Heart right ventricle (tissue), 16 donors: Measurements from ENCODE around the gene S100A10. TPM values are rescaled to one million over a fixed set of nuclear protein-coding genes. Genes with fewer than 3 reads are reported as not detected.

Experiments
- ATAC-seq, 8 donors: fragments of 200-7000 bp; cut with Tn5 transposase; one replicate each; pipeline ENCODE4 v1.9.1; 2020; ENCODE audit warnings: mild to moderate bottlenecking in 8 of 8, moderate library complexity in 8 of 8, moderate number of reproducible peaks in 1 of 8
- DNase-seq, 2 donors: peaks; one replicate each; pipeline ENCODE4 v3.0.0-alpha.2; 2020
- H3K27ac ChIP-seq, 10 donors: fragments of 200-600 bp; sonication (generic) in 2 of 10; one replicate each; pipeline versions ENCODE4 v1.5.0 to v1.8.0; 2020 to 2022; ENCODE audit warnings: mild to moderate bottlenecking in 3 of 10
- H3K27me3 ChIP-seq, 7 donors: fragments of 200-600 bp; one replicate each; pipeline ENCODE4 v1.8.0; 2021 to 2022; ENCODE audit warnings: mild to moderate bottlenecking in 2 of 7
- H3K36me3 ChIP-seq, 9 donors: fragments of 200-600 bp; sonication (generic) in 1 of 9; one replicate each; pipeline versions ENCODE4 v1.5.0 to v1.8.0; 2020 to 2022; ENCODE audit warnings: mild to moderate bottlenecking in 2 of 9
- H3K4me1 ChIP-seq, 9 donors: fragments of 200-600 bp; sonication (generic) in 1 of 9; one replicate each; pipeline versions ENCODE4 v1.5.0 to v1.8.0; 2020 to 2022; ENCODE audit warnings: mild to moderate bottlenecking in 4 of 9
- H3K4me3 ChIP-seq, 10 donors: fragments of 200-600 bp; sonication (generic) in 2 of 10; one replicate each; pipeline versions ENCODE4 v1.5.0 to v1.8.0; 2020 to 2022; ENCODE audit warnings: mild to moderate bottlenecking in 7 of 10, moderate library complexity in 2 of 10
- H3K9me3 ChIP-seq, 11 donors: fragments of 200-600 bp in 10 of 11; sonication (generic) in 2 of 11; one replicate each; pipeline versions ENCODE4 v1.5.0 to v1.8.0; 2013 to 2022; ENCODE audit warnings: mild to moderate bottlenecking in 2 of 11, control low read depth in 1 of 11, moderate library complexity in 1 of 11
- WGBS, 2 donors: extraction: QIAGEN DNeasy Blood & Tissue Kit; methylation state at CpG; one replicate each; pipeline ENCODE4 v1.1.7; 2013; ENCODE audit warnings: inconsistent platforms in 1 of 2; 5-methylcytosine and 5-hydroxymethylcytosine counted together
- intact Hi-C, 10 donors: fragments of 100-400 bp; cut with DNase I; formaldehyde crosslinking; loops; one replicate each; pipeline versions ENCODE4 v1.11.1 to v1.14.2; 2022
- polyA plus RNA-seq, 2 donors: library from polyadenylated mRNA; stranded (reverse); fragments of 200-250 nt; gene quantifications; one replicate each; pipeline ENCODE4 v1.2.3, GENCODE V29; 2013
- total RNA-seq, 10 donors: library from RNA; stranded (reverse); fragmentation: NEBNext Ultra II Directional in 3 of 10; extraction: Animal tissue kit (Norgen Biotek cat#: 25700) in 3 of 10; gene quantifications; one replicate each; pipeline versions ENCODE4 v1.2.1 to v1.2.4, GENCODE V29; 2021 to 2023
- TF ChIP-seq, protein P1 (sequence below), 9 donors: fragments of 200-600 bp; sonication (generic) in 2 of 9; IDR thresholded peaks; one replicate each; pipeline versions ENCODE4 v1.5.0 to v1.8.0; 2021 to 2022; ENCODE audit warnings: antibody characterized with exemption in 9 of 9, mild to moderate bottlenecking in 5 of 9, moderate library complexity in 1 of 9
- donor health status: Arrhythmogenic right ventricular cardiomyopathy.
- donor health status: ischemic (EF 13 %, LVEDD 7.1; RV severe dilation, severe dysfunction).
- donor health status: healthy with polysubstance abuse.
- donor health status: DM: no; HTN: yes; CAD: no.
- donor health status: DM: no; HTN: no; CAD: no.
- donor health status: ischemic (EF 25% LVEDD 6.9; RV normal size, moderate dysfunction).
- donor health status: ischemic (EF 25% LVEDD 5.7; RV mildly dilated, moderate dysfunction).
- donor health status: healthy.
- donor health status: DM: yes; HTN: yes; CAD: no.
- donor health status: Ischemic cardiomyopathy.
- donor health status: ischemic (EF 35%, LVEDD 5.7; RV mildly dilated, moderate dysfunction).
- donor health status: nonischemic (EF 11% LVEDD 7.7; RV severe dilation, severe dysfunction).
- donor health status: DM: yes; HTN: yes; CAD: no.
- donor health status: PGD.
- donor health status: ischemic (EF 29% LVEDD 5.4; RV normal size, mild dysfunction).
- donor health status: nonischemic (EF 23%, LVEDD 6.1; RV moderate dilation, normal function).

Gene S100A10
- total and polyA plus RNA-seq, 12 donors = 71.3 to 519 (median 245) TPM

- Histone ChIP-seq H3K27ac (no peak overlapping the region), H3K9me3 (no peaks in the 10 kb centered on the region), H3K27me3 (no peaks in the 10 kb centered on the region), H3K4me3 (no peak overlapping the region), H3K4me1 (peaks cover 0 to 42% (median 16%) of the 10 kb centered on the region in 9 donors), H3K36me3 (no peaks in the 10 kb centered on the region)
- no peak for DNase-seq
- intact Hi-C loops = no loop called here
- ATAC-seq = no peak
- TF ChIP-seq, protein P1, sequence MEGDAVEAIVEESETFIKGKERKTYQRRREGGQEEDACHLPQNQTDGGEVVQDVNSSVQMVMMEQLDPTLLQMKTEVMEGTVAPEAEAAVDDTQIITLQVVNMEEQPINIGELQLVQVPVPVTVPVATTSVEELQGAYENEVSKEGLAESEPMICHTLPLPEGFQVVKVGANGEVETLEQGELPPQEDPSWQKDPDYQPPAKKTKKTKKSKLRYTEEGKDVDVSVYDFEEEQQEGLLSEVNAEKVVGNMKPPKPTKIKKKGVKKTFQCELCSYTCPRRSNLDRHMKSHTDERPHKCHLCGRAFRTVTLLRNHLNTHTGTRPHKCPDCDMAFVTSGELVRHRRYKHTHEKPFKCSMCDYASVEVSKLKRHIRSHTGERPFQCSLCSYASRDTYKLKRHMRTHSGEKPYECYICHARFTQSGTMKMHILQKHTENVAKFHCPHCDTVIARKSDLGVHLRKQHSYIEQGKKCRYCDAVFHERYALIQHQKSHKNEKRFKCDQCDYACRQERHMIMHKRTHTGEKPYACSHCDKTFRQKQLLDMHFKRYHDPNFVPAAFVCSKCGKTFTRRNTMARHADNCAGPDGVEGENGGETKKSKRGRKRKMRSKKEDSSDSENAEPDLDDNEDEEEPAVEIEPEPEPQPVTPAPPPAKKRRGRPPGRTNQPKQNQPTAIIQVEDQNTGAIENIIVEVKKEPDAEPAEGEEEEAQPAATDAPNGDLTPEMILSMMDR (IDR thresholded peaks at IDR 0.05) = no peak
- WGBS, 2 donors = 93 to 96% methylated on average over 3 of the region's 3 CpGs
Measured at GRCh38 chr1:151939141-151939540, 54.5 kb downstream of the S100A10 start.

GRCh38 chr1:151936653-151937052 is 57.0 kb downstream of the S100A10 start:
- H3K4me1 ChIP-seq = peaks cover 0 to 25% (median 4%) of the 10 kb centered on the region in 9 donors
- no peaks in the 10 kb centered on the region for H3K27me3 ChIP-seq
- H3K27ac ChIP-seq = no peak overlapping the region
- no peak for ATAC-seq
- H3K4me3 ChIP-seq = no peak overlapping the region
- no peak for DNase-seq
- no peaks in the 10 kb centered on the region for H3K36me3 ChIP-seq
- intact Hi-C loops = loop anchor here in 1 of 10 donors (2.0 kb wide), 1 partner anchor 60 kb away; no protein-coding TSS in a partner anchor
- TF ChIP-seq, protein P1 (IDR thresholded peaks at IDR 0.05) = no peak
- 58 to 59% methylated on average over 7 of the region's 7 CpGs for WGBS, 2 donors
- H3K9me3 ChIP-seq = no peaks in the 10 kb centered on the region

DNA sequence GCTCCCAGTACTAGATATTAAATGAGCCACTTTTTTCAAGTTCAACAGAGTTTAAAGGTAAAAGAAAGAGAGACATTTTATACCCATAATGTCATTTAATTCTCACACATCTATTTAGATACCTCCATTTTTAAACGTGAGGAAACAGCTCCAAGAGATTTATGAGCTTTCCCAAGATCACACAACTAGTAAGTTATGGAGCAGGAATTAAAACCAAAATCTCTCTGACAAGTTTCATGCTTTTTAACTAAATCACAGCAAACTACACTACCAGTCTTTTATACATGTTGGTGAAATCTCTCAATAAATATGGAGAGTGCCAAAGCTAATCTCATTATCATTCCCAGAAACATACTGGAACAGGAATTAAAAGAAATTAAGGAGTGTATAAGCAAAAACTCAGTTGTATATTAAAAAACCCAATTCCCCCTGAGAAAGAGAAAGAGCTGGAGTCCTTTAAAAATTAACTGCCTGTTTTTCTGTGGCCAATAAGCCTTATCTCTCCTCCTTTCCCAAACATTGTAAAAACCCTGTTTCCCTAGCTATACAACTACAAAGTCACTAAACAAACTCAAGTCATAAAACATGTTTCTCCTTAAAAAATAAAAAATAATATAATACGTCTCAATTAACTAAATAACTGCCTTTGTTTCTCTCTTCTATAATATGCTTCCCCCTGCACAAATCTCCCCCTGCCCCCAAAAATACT is 57.6 kb downstream of the S100A10 start:
- TF ChIP-seq, protein P1 (IDR thresholded peaks at IDR 0.05) = no peak
- intact Hi-C loops = loop anchor here in 5 of 10 donors (2.0 kb wide), 3 partner anchors 29 to 63 kb away; no protein-coding TSS in a partner anchor
- ATAC-seq (no peak), DNase-seq (no peak)
- 65 to 75% methylated on average over 2 of the region's 2 CpGs for WGBS, 2 donors
- Histone ChIP-seq H3K4me3 (no peak overlapping the region), H3K9me3 (no peaks in the 10 kb centered on the region), H3K27me3 (no peaks in the 10 kb centered on the region), H3K36me3 (no peaks in the 10 kb centered on the region), H3K4me1 (peaks cover 0 to 22% (median 3%) of the 10 kb centered on the region in 9 donors), H3K27ac (no peak overlapping the region)

DNA sequence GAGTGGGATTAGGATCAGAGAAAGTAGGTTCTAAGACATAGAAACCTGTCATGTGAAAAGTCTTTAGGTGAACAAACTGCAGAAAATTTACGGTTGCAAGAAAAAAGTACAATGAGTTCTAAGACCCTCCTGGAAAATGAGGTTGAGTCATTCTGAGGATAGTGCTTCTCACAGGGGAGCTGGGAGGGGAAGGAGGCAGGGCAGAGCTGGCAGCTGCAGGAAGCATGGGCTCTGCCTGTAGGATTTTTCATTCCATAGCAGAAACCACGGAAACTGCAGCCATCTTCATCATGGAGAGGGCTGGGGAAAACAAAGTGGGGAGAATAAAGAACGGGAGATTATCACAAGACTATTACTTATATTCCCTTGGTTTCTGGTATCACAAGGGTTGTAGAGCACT is 58.5 kb downstream of the S100A10 start:
- DNase-seq (no peak), ATAC-seq (no peak)
- 61 to 67% methylated on average over 3 of the region's 3 CpGs for WGBS, 2 donors
- TF ChIP-seq, protein P1 (IDR thresholded peaks at IDR 0.05) = no peak
- Histone ChIP-seq H3K27me3 (no peaks in the 10 kb centered on the region), H3K9me3 (no peaks in the 10 kb centered on the region), H3K27ac (no peak overlapping the region), H3K4me1 (peaks cover 0 to 13% (median 0%) of the 10 kb centered on the region in 9 donors), H3K4me3 (no peak overlapping the region), H3K36me3 (no peaks in the 10 kb centered on the region)
- intact Hi-C loops = loop anchor here in 4 of 10 donors (2.0 kb wide), 3 partner anchors 30 to 64 kb away; no protein-coding TSS in a partner anchor
